HepG2 (cell line): ENCODE results near the gene DOCK11.

ENCODE experiments used
- GTF3A ChIP-seq: sonication (generic); formaldehyde crosslinking; conservative IDR thresholded peaks from 2 replicates; pipeline ENCODE4 v1.4.0; 2020; ENCODE audit warnings: mild to moderate bottlenecking, missing genetic modification reagents
- RAD51 ChIP-seq: fragments of 450-650 bp; IDR thresholded peaks from 2 replicates; pipeline ENCODE4 v1.6.1; 2016; ENCODE audit warnings: borderline replicate concordance

GRCh38 chrX:118455013-118455412 is 40.6 kb upstream of the DOCK11 start:
- no peak for TF ChIP-seq RAD51
- no peak for TF ChIP-seq GTF3A (CRISPR knock-in tag)
